BE2C (cell line): ENCODE results near the gene CMIP.

Source experiments
- DNase-seq: peaks from one replicate; pipeline ENCODE4 v3.0.0-alpha.2; 2020
- H3K27me3 ChIP-seq: fragments of 250-450 bp; sonication (Bioruptor Pico); 2 replicates; pipeline ENCODE4 v1.5.1; 2020; ENCODE audit warnings: mild to moderate bottlenecking
- H3K36me3 ChIP-seq: fragments of 250-450 bp; sonication (Bioruptor Pico); 2 replicates; pipeline ENCODE4 v1.5.1; 2020; ENCODE audit warnings: mild to moderate bottlenecking
- H3K4me1 ChIP-seq: fragments of 250-450 bp; sonication (Bioruptor Pico); 2 replicates; pipeline ENCODE4 v1.5.1; 2020
- H3K4me3 ChIP-seq: 2 replicates; pipeline ENCODE4 v1.5.1; 2011; ENCODE audit warnings: low read depth, low read length
- H3K9me3 ChIP-seq: fragments of 250-450 bp; sonication (Bioruptor Pico); 2 replicates; pipeline ENCODE4 v1.5.1; 2020
- CTCF ChIP-seq: IDR thresholded peaks from 2 replicates; pipeline ENCODE4 v1.5.1; 2012; ENCODE audit warnings: mild to moderate bottlenecking, low read depth, low read length

CMIP gene

GRCh38 chr16:81541314-81541713 is 96.7 kb downstream of the CMIP start:
- no peak for DNase-seq
- H3K4me1 ChIP-seq = peaks cover 6% of the 10 kb centered on the region; the same call in 1 of the 2 replicates
- no peaks in the 10 kb centered on the region for H3K27me3 ChIP-seq
- no peaks in the 10 kb centered on the region for H3K9me3 ChIP-seq
- no peak for TF ChIP-seq CTCF
- no peaks in the 10 kb centered on the region for H3K36me3 ChIP-seq
- no peak overlapping the region for H3K4me3 ChIP-seq

GRCh38 chr16:81542609-81543570 is 98.3 kb downstream of the CMIP start:
- no peak for DNase-seq
- H3K27me3 ChIP-seq = no peaks in the 10 kb centered on the region
- H3K4me1 ChIP-seq = peaks cover 6% of the 10 kb centered on the region; the same call in 1 of the 2 replicates
- H3K4me3 ChIP-seq = no peak overlapping the region
- H3K36me3 ChIP-seq = no peaks in the 10 kb centered on the region
- no peak for TF ChIP-seq CTCF
- H3K9me3 ChIP-seq = no peaks in the 10 kb centered on the region

GRCh38 chr16:81543571-81543970 is 99.0 kb downstream of the CMIP start:
- DNase-seq = no peak
- no peaks in the 10 kb centered on the region for H3K9me3 ChIP-seq
- no peak for TF ChIP-seq CTCF
- H3K36me3 ChIP-seq = no peaks in the 10 kb centered on the region
- H3K4me3 ChIP-seq = no peak overlapping the region
- peaks cover 6% of the 10 kb centered on the region; the same call in 1 of the 2 replicates for H3K4me1 ChIP-seq
- H3K27me3 ChIP-seq = no peaks in the 10 kb centered on the region

GRCh38 chr16:81544261-81544660 is 99.7 kb downstream of the CMIP start:
- Histone ChIP-seq H3K36me3 (no peaks in the 10 kb centered on the region), H3K4me1 (peaks cover 1% of the 10 kb centered on the region; the same call in 1 of the 2 replicates), H3K27me3 (no peaks in the 10 kb centered on the region), H3K9me3 (no peaks in the 10 kb centered on the region), H3K4me3 (no peak overlapping the region)
- TF ChIP-seq CTCF = no peak
- DNase-seq = no peak

GRCh38 chr16:81544700-81545271 is 100.2 kb downstream of the CMIP start:
- H3K36me3 ChIP-seq = no peaks in the 10 kb centered on the region
- no peak for DNase-seq
- TF ChIP-seq CTCF = no peak
- H3K4me3 ChIP-seq = no peak overlapping the region
- H3K9me3 ChIP-seq = no peaks in the 10 kb centered on the region
- H3K4me1 ChIP-seq = no peaks in the 10 kb centered on the region
- no peaks in the 10 kb centered on the region for H3K27me3 ChIP-seq
